Measurements from ENCODE around the gene VSTM2B. TPM values are rescaled to one million over a fixed set of nuclear protein-coding genes. Genes with fewer than 3 reads are reported as not detected.
A peak's percentile ranks its signal among the peaks of the same experiment; 100 is the strongest.

The VSTM2B gene
- total RNA-seq, 1 experiment from 2014 or later: not detected

GRCh38 chr19:29526730-29527499 is 1.1 kb downstream of the VSTM2B start:
- Histone ChIP-seq H3K9me3 (ENCODE audit: control insufficient read depth, insufficient read depth, low read depth, low read length) (no peaks in the 10 kb centered on the region), H3K4me1 (ENCODE audit: control insufficient read depth, insufficient read depth, low read length) (no peaks in the 10 kb centered on the region), H3K27me3 (ENCODE audit: control insufficient read depth, insufficient read depth, low read length) (peaks cover 7% of the 10 kb centered on the region; the same call in 1 of the 2 replicates), H3K36me3 (ENCODE audit: control insufficient read depth, insufficient read depth, low read length) (no peaks in the 10 kb centered on the region), H3K4me3 (ENCODE audit: low read depth in 2 of 2, low read length in 2 of 2) (no peak overlapping the region), H3K27ac (ENCODE audit: low read length) (no peak overlapping the region)
- no peak for TF ChIP-seq POLR2AphosphoS5 (IDR thresholded peaks at IDR 0.05; ENCODE audit: low read depth, low read length)
- TF ChIP-seq REST (IDR thresholded peaks at IDR 0.05; ENCODE audit: insufficient read depth in 1 of 2, low read depth in 2 of 2, low read length in 1 of 2): no peak
- no peak for TF ChIP-seq TCF7L2 (IDR thresholded peaks at IDR 0.05; ENCODE audit: low read depth, low read length)
- no peak for TF ChIP-seq SIN3A (IDR thresholded peaks at IDR 0.05; ENCODE audit: borderline replicate concordance, insufficient read depth, low read depth, low read length)
- no peak for TF ChIP-seq CTCF (IDR thresholded peaks at IDR 0.05)
- CTCF ChIA-PET: no interaction called here
- BruUV-seq (replicated peaks): no TSS peak
- POLR2A ChIA-PET: no interaction called here
- no peak for DNase-seq (ENCODE audit: low read depth, low spot score)
- in situ Hi-C loops (cut with HindIII; ENCODE audit: low pct_unique_long_range_greater_than_20kb, low sequenced_read_pairs) (no loop called here), intact Hi-C loops (cut with micrococcal nuclease; ENCODE audit: unreplicated experiment) (loop anchor here (10.0 kb wide), 2 partner anchors 62 to 262 kb away; no protein-coding TSS in a partner anchor)
- ATAC-seq: no peak

- intact Hi-C loops (cut with micrococcal nuclease; ENCODE audit: unreplicated experiment): loop anchor here (10.0 kb wide), 2 partner anchors 63 to 263 kb away; no protein-coding TSS in a partner anchor
- DNase-seq (ENCODE audit: low read depth, low spot score) (no peak), ATAC-seq (peak; percentile 6)
- Histone ChIP-seq H3K9me3 (ENCODE audit: control insufficient read depth, insufficient read depth, low read depth, low read length) (no peaks in the 10 kb centered on the region), H3K4me3 (ENCODE audit: low read depth in 2 of 2, low read length in 2 of 2) (peak overlapping the region in 1 of 2 experiments; percentile 30; a peak in 1 of 4 replicates), H3K4me1 (ENCODE audit: control insufficient read depth, insufficient read depth, low read length) (no peaks in the 10 kb centered on the region), H3K27me3 (ENCODE audit: control insufficient read depth, insufficient read depth, low read length) (peaks cover 7% of the 10 kb centered on the region; the same call in 1 of the 2 replicates), H3K36me3 (ENCODE audit: control insufficient read depth, insufficient read depth, low read length) (no peaks in the 10 kb centered on the region), H3K27ac (ENCODE audit: low read length) (no peak overlapping the region)
- ChIA-PET POLR2A (no interaction called here), CTCF (interaction anchor here (0.6 to 1.1 kb wide), 4 partner anchors 8 to 264 kb away, joined by 3 to 7 read pairs (median 4); no protein-coding TSS in a partner anchor)
- BruUV-seq (replicated peaks): no TSS peak
- TF ChIP-seq CTCF (IDR thresholded peaks at IDR 0.05): no peak
- TF ChIP-seq SIN3A (IDR thresholded peaks at IDR 0.05; ENCODE audit: borderline replicate concordance, insufficient read depth, low read depth, low read length): no peak
- TF ChIP-seq POLR2AphosphoS5 (IDR thresholded peaks at IDR 0.05; ENCODE audit: low read depth, low read length): no peak
- no peak for TF ChIP-seq REST (IDR thresholded peaks at IDR 0.05; ENCODE audit: insufficient read depth in 1 of 2, low read depth in 2 of 2, low read length in 1 of 2)
- no peak for TF ChIP-seq TCF7L2 (IDR thresholded peaks at IDR 0.05; ENCODE audit: low read depth, low read length)
- in situ Hi-C loops (cut with HindIII; ENCODE audit: low pct_unique_long_range_greater_than_20kb, low sequenced_read_pairs): no loop called here
Observed at GRCh38 chr19:29527500-29528328, 1.9 kb downstream of the VSTM2B start.
